PC-9 (cell line): Measurements from ENCODE around the gene PRKG1. TPM values are rescaled to one million over a fixed set of nuclear protein-coding genes. Genes with fewer than 3 reads are reported as not detected.

Experiments used
- BruUV-seq: library from RNA; stranded (reverse); fragments of 400-500 nt; replicated peaks from 2 replicates; lab custom pipeline; 2021; lab: Mats Ljungman, UMichigan
- CTCF ChIA-PET: fragments of 300-600 bp; sonication (Branson Sonifier 250); formaldehyde crosslinking; loops from one replicate; lab custom pipeline; 2022; ENCODE audit warnings: antibody characterized with exemption; lab: Charles Lee
- POLR2A ChIA-PET: fragments of 300-600 bp; sonication (Branson Sonifier 250); formaldehyde crosslinking; loops from one replicate; lab custom pipeline; 2022; ENCODE audit warnings: antibody characterized with exemption; ENCODE audit not compliant: unreplicated experiment; lab: Charles Lee
- DNase-seq, 2 experiments: peaks; one replicate each; pipeline versions ENCODE4 v3.0.0 to v3.0.0-alpha.2; 2015 to 2022; ENCODE audit warnings: mixed read lengths in 1 of 2
- H2AFZ ChIP-seq: fragments of 200-600 bp; sonication (generic); 2 replicates; pipeline ENCODE4 v1.8.1; 2017; ENCODE audit warnings: antibody characterized with exemption
- H3F3A ChIP-seq: fragments of 200-600 bp; sonication (generic); 2 replicates; pipeline ENCODE4 v1.8.1; 2017; ENCODE audit warnings: antibody characterized with exemption, mild to moderate bottlenecking, low read depth; ENCODE audit not compliant: insufficient read depth
- H3K27ac ChIP-seq: fragments of 200-600 bp; sonication (generic); 2 replicates; pipeline ENCODE4 v1.6.1; 2016; ENCODE audit warnings: mixed run types
- H3K27me3 ChIP-seq: fragments of 200-600 bp; sonication (generic); 2 replicates; pipeline ENCODE4 v1.6.1; 2016; ENCODE audit warnings: low read depth, mixed run types; ENCODE audit not compliant: insufficient read depth
- H3K36me3 ChIP-seq: fragments of 200-600 bp; sonication (generic); 2 replicates; pipeline ENCODE4 v1.6.1; 2016; ENCODE audit warnings: low read depth, mixed run types
- H3K4me1 ChIP-seq: fragments of 200-600 bp; sonication (generic); replicated peaks from 2 replicates; pipeline ENCODE4 v1.6.1; 2016; ENCODE audit warnings: mixed run types; ENCODE audit not compliant: insufficient read depth
- H3K4me2 ChIP-seq: fragments of 200-600 bp; sonication (generic); 2 replicates; pipeline ENCODE4 v1.6.1; 2017; ENCODE audit warnings: mixed run types
- H3K4me3 ChIP-seq: fragments of 200-600 bp; sonication (generic); 2 replicates; pipeline ENCODE4 v1.6.1; 2016; ENCODE audit warnings: mixed run types
- H3K79me2 ChIP-seq: fragments of 200-600 bp; sonication (generic); 2 replicates; pipeline ENCODE4 v1.6.1; 2017; ENCODE audit warnings: low read depth, mixed run types
- H3K9me2 ChIP-seq: fragments of 200-600 bp; sonication (generic); 2 replicates; pipeline ENCODE4 v1.8.1; 2017; ENCODE audit warnings: mild to moderate bottlenecking; ENCODE audit not compliant: insufficient read depth
- H3K9me3 ChIP-seq: fragments of 200-600 bp; sonication (generic); 2 replicates; pipeline ENCODE4 v1.8.1; 2016; ENCODE audit warnings: low read depth; ENCODE audit not compliant: insufficient read depth
- H4K20me1 ChIP-seq: fragments of 200-600 bp; sonication (generic); 2 replicates; pipeline ENCODE4 v1.8.1; 2017; ENCODE audit not compliant: insufficient read depth
- EZH2 ChIP-seq: fragments of 200-600 bp; sonication (generic); IDR thresholded peaks from 2 replicates; pipeline ENCODE4 v1.8.0; 2017; ENCODE audit warnings: antibody characterized with exemption, low read depth
- intact Hi-C: fragments of 100-400 bp; cut with micrococcal nuclease; formaldehyde crosslinking; loops from one replicate; pipeline ENCODE4 v1.10.0; 2022; ENCODE audit not compliant: unreplicated experiment
- total RNA-seq: library from RNA; stranded (reverse); gene quantifications from 2 replicates; pipeline ENCODE4 v1.2.3, GENCODE V29; 2021
- TF ChIP-seq, protein P1 (sequence below): fragments of 200-600 bp; sonication (generic); conservative IDR thresholded peaks from 2 replicates; pipeline ENCODE4 v1.6.1; 2017; ENCODE audit warnings: mixed run types, antibody characterized with exemption, mild to moderate bottlenecking, moderate library complexity

PRKG1 gene
- total RNA-seq, 1 experiment from 2014 or later = 0.70 TPM

DNA sequence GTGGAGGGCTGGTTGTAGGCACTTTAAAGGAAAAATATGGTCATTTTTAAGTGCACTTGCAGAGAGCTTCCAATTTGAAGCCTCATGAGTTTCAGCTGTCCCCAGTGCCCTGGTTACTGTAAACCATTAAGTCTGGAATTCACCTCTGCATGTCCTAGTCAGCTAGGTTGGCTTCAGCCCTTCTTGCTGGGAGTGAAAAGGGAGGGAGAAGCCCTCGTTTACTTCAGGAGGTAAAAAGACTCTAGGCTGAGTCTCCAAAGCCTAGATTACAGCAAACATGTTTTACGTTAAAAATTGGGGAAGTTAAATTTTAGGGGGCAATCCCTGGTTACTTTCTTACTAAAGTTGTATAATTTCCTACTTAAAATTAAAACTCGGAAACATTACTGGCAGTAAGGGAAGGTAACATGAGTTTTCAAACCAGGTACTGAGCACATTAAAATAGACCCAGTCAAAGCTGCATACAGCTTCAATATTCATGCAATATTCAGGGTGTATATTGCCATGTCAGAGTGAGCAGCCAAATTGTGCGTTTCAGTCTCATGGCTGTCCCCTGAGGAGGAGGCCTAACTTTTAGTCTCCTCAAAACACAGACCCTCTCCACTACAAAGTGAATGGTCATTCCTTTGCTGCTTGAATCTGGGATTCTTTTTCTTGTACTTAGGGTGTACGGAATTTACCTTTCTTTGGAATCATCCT lies 156.7 kb downstream of the PRKG1 start:
- BruUV-seq = no TSS peak
- no peaks in the 10 kb centered on the region for H3K9me2 ChIP-seq
- TF ChIP-seq, protein P1, sequence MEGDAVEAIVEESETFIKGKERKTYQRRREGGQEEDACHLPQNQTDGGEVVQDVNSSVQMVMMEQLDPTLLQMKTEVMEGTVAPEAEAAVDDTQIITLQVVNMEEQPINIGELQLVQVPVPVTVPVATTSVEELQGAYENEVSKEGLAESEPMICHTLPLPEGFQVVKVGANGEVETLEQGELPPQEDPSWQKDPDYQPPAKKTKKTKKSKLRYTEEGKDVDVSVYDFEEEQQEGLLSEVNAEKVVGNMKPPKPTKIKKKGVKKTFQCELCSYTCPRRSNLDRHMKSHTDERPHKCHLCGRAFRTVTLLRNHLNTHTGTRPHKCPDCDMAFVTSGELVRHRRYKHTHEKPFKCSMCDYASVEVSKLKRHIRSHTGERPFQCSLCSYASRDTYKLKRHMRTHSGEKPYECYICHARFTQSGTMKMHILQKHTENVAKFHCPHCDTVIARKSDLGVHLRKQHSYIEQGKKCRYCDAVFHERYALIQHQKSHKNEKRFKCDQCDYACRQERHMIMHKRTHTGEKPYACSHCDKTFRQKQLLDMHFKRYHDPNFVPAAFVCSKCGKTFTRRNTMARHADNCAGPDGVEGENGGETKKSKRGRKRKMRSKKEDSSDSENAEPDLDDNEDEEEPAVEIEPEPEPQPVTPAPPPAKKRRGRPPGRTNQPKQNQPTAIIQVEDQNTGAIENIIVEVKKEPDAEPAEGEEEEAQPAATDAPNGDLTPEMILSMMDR = no peak
- TF ChIP-seq EZH2 = no peak
- H3K4me1 ChIP-seq = no peaks in the 10 kb centered on the region
- no peak for DNase-seq
- no peaks in the 10 kb centered on the region for H3K9me3 ChIP-seq
- no peaks in the 10 kb centered on the region for H4K20me1 ChIP-seq
- CTCF ChIA-PET = no interaction called here
- H3K4me2 ChIP-seq = no peak overlapping the region
- H3K79me2 ChIP-seq = no peaks in the 10 kb centered on the region
- no peaks in the 10 kb centered on the region for H3F3A ChIP-seq
- H3K4me3 ChIP-seq = no peak overlapping the region
- no peak overlapping the region for H2AFZ ChIP-seq
- H3K27ac ChIP-seq = no peak overlapping the region
- POLR2A ChIA-PET = no interaction called here
- H3K27me3 ChIP-seq = no peaks in the 10 kb centered on the region
- intact Hi-C loops = no loop called here
- no peaks in the 10 kb centered on the region for H3K36me3 ChIP-seq

DNA sequence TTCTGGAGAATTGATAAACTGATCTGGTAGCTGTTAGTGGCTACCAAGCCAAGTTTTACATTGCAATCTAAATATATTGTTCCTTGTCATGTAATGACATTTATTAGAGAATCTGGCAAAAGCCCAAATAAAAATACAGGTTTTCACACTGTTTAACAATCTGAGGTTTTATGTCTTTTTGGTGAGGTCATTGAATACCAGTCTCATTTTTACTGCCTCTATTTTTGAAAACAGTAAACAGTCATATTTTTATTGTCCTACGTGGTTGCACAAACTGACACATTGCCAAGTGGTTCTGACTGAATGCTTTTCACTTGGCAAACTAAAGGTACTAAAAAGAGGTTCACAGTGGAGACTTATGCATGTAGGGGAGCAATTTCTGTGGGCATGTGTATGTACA lies 157.5 kb downstream of the PRKG1 start:
- no TSS peak for BruUV-seq
- Histone ChIP-seq H3K79me2 (no peaks in the 10 kb centered on the region), H3K4me2 (no peak overlapping the region), H3K4me3 (no peak overlapping the region), H3K27ac (no peak overlapping the region), H3K27me3 (no peaks in the 10 kb centered on the region), H3K9me3 (no peaks in the 10 kb centered on the region), H4K20me1 (no peaks in the 10 kb centered on the region), H3K9me2 (no peaks in the 10 kb centered on the region), H3K4me1 (no peaks in the 10 kb centered on the region), H3F3A (no peaks in the 10 kb centered on the region), H3K36me3 (no peaks in the 10 kb centered on the region), H2AFZ (no peak overlapping the region)
- ChIA-PET CTCF (no interaction called here), POLR2A (no interaction called here)
- intact Hi-C loops = no loop called here
- TF ChIP-seq EZH2 = no peak
- TF ChIP-seq, protein P1 = no peak
- DNase-seq = no peak

DNA sequence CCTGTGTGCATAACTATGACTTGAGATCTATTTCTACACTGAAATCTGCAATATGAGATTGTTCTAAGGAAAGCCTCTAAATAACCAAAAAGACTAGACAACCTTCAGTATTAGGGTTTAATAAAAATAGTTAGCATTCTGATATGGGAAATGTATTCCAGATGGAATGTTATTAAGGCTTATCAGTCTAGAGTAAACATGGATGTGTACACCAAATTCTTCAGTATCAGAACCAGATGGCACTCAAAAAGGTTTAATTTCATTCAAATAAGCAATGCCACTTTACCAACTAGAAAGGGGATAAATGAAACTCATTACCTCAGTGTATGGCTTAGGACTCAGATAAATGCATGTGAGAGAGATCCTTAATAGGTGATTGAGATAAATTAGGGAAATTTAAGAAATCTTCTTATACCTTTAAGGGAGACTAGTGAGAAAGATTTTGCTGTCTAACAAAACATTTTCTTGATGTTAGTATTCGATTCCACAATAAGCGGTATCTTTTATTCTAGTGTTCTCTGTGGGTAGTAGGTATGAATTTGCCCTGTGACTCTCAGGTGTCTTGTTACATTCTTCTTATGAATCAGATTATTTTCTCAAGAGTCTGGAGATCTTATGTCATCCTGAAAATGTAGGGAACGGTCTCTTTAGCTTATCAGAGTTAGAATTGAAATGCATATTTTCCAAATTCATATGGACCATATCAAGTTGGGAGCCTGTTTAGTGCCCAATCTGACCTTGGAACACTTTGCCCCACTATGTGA lies 159.2 kb downstream of the PRKG1 start:
- Histone ChIP-seq H3K4me1 (no peaks in the 10 kb centered on the region), H2AFZ (no peak overlapping the region), H3K27ac (no peak overlapping the region), H3K27me3 (no peaks in the 10 kb centered on the region), H3K9me2 (no peaks in the 10 kb centered on the region), H3K4me3 (no peak overlapping the region), H3K9me3 (no peaks in the 10 kb centered on the region), H4K20me1 (no peaks in the 10 kb centered on the region), H3F3A (no peaks in the 10 kb centered on the region), H3K79me2 (no peaks in the 10 kb centered on the region), H3K36me3 (no peaks in the 10 kb centered on the region), H3K4me2 (no peak overlapping the region)
- no peak for DNase-seq
- no TSS peak for BruUV-seq
- ChIA-PET POLR2A (no interaction called here), CTCF (no interaction called here)
- TF ChIP-seq, protein P1 = no peak
- no peak for TF ChIP-seq EZH2
- intact Hi-C loops = no loop called here
